Measurements from ENCODE around the gene HHIPL1. TPM values are rescaled to one million over a fixed set of nuclear protein-coding genes. Genes with fewer than 3 reads are reported as not detected.

The HHIPL1 gene
- polyA plus RNA-seq, 1 donor: 0.98 TPM

GRCh38 chr14:99713972-99714371 lies 69.0 kb downstream of the HHIPL1 start:
- DNase-seq: no peak

GRCh38 chr14:99715266-99716000 lies 70.5 kb downstream of the HHIPL1 start:
- DNase-seq: no peak

DNA sequence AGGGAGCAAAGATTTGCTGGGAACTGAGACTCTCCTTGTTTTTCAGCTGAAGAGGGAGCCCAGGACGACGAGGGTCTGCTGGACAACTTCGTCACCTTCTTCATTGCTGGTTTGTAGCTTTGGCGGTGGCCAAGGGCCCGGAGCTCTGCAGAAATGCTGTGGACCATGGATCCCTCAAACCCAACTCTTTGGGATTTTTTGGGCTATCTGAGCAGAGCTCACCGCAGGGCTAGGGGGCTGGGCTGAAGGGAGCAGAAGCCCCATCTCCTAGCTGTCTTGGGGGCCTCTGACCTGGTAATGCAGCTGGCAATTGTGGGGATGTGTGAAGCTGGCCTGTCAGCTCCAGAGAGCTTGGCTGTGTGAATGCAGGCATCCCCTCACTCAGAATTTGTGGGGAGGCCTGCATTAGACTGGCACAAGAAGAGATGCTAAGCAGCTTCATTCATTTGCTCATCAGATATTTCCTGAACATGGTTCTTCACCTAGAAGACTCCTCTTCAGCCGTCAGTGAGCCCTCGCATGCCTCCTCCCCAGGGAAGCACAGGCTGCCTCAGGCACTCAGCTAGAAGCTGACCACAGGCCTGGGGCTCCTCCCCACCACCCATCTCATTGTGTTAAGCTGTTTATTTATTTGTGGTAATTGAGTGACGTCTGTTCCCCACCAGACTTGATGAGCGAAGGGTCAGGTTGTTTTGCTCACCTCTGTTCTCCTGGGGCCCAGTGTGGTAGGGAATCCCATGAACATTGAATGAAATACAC lies 71.3 kb downstream of the HHIPL1 start:
- DNase-seq: no peak

- no peak for DNase-seq
Observed at GRCh38 chr14:99716850-99717681, 72.1 kb downstream of the HHIPL1 start.

DNA sequence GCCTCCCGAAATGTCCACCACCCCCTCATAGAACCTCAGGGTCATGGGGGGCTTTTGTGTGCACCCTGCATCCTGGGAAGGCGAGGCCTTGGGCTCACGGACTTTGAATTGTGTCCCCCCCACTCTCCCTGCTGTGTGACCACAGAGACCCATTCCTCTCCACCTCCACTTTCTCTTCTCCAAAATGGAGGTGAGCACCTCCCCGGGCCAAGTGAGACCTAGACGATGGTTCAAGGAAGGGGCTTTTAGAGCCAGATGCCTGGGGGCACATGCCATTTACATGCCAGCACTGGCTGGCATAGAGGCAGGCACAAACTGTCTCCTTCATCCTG lies 72.7 kb downstream of the HHIPL1 start:
- DNase-seq: no peak

- DNase-seq: no peak
Observed at GRCh38 chr14:99718031-99718810, 73.3 kb downstream of the HHIPL1 start.

- DNase-seq: no peak
Observed at GRCh38 chr14:99718811-99719192, 73.9 kb downstream of the HHIPL1 start.

GRCh38 chr14:99720941-99721791 lies 76.2 kb downstream of the HHIPL1 start:
- DNase-seq: no peak

- no peak for DNase-seq
Observed at GRCh38 chr14:99721792-99722516, 77.0 kb downstream of the HHIPL1 start.

DNA sequence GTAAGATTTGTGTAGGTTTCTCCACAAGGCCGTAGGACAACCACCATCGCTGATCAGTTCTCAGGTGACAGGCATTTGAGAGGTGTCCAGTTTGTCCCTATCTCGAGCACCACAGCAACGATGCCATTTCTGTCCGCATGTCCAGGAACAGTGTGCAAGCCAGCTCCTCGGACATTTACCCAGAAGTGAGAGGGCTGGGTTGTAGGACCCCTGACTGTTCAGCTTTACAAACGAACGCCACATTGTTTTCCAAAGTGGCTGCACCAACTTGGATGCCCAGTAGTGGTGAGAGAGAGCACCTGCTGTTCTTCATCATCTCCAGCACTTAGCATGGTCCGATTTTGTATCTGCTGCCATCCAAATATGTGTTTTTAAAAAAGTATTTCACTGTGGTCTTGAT lies 77.8 kb downstream of the HHIPL1 start:
- DNase-seq: no peak

GRCh38 chr14:99724196-99724891 lies 79.4 kb downstream of the HHIPL1 start:
- DNase-seq: no peak

DNA sequence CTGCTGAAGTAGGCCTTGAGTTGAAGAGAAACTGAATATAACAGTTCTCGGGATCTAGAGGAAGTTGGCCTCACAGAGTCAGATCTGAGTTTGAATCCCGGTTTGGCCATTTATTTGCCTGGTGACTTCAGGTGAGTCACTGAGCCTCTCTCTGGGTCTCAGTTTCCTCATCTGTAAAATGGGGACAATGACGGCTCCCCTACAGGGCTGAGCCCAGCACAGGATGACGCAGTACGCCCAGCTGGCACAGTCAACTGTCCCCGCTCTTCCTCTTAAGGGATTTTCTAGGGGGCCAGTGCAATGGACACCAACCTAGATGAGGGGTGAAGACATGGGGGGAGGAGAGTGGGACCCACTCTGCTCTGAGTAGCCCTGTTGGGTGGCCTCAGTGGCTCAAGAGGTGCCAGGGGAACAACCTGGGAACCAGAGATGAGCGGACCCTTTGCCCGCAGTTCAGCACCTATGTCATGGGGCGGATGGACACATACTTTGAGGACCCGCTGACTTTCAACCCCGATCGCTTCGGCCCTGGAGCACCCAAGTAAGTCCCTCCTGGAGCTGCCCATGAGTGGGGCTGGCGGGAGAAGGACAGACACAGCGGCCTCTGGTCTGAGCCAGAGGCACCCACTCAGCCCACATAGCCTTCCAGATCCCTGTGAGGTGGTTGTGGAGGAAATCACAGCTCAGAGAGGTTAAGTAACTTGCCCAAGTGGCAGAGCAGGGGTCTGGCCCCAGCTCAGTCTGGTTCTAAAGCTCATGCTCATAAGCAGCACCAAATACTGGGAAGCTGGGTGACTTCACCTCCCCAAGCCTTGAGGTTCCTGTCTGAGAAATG lies 80.2 kb downstream of the HHIPL1 start:
- DNase-seq: no peak

GRCh38 chr14:99725774-99726537 lies 81.0 kb downstream of the HHIPL1 start:
- DNase-seq: no peak

DNA sequence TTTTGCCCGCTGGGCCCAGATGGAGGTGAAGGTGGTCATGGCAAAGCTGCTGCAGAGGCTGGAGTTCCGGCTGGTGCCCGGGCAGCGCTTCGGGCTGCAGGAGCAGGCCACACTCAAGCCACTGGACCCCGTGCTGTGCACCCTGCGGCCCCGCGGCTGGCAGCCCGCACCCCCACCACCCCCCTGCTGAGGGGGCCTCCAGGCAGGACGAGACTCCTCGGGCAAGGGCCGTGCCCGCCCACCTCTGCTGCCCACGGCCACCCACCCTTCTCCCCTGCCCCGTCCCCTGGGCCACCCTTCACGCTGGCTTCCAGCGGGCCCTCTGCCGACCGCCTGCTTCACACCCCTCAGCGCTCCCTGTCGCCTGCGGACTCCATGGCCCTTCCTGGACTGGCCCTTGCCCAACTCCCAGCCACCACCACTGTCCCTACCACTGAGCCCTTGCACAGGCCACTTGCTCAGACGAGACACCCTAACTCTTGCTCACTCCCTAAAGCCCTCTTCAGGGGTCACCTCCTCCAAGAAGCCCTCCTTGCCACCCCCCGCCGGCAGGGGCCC lies 81.7 kb downstream of the HHIPL1 start:
- no peak for DNase-seq

GRCh38 chr14:99727096-99727870 lies 82.4 kb downstream of the HHIPL1 start:
- no peak for DNase-seq

GRCh38 chr14:99728231-99728920 lies 83.4 kb downstream of the HHIPL1 start:
- no peak for DNase-seq

Measured in left kidney (tissue), 2 donors.